GM23338 (cell line): ENCODE results near the gene ICAM4. TPM values are rescaled to one million over a fixed set of nuclear protein-coding genes. Genes with fewer than 3 reads are reported as not detected.
A peak's percentile ranks its signal among the peaks of the same experiment; 100 is the strongest.

Experiments used
- ATAC-seq: fragments of 200-7000 bp; cut with Tn5 transposase; 3 replicates; pipeline ENCODE4 v1.9.1; 2020
- DNase-seq: peaks from one replicate; pipeline ENCODE4 v3.0.0-alpha.2; 2015; ENCODE audit warnings: low spot score
- H2AFZ ChIP-seq: fragments of 200-600 bp; sonication (generic); 2 replicates; pipeline ENCODE4 v1.8.0; 2016; ENCODE audit warnings: antibody characterized with exemption, mild to moderate bottlenecking, moderate library complexity
- H3F3A ChIP-seq: fragments of 200-600 bp; sonication (generic); replicated peaks from 2 replicates; pipeline ENCODE4 v1.8.0; 2017; ENCODE audit warnings: antibody characterized with exemption, mixed run types, low read depth
- H3K27ac ChIP-seq: fragments of 200-600 bp; sonication (generic); 2 replicates; pipeline ENCODE4 v1.6.1; 2016; ENCODE audit warnings: low read depth
- H3K27me3 ChIP-seq: fragments of 200-600 bp; sonication (generic); 2 replicates; pipeline ENCODE4 v1.8.0; 2016; ENCODE audit warnings: mild to moderate bottlenecking, mixed run types, moderate library complexity; ENCODE audit not compliant: insufficient read depth
- H3K36me3 ChIP-seq: fragments of 200-600 bp; sonication (generic); 2 replicates; pipeline ENCODE4 v1.8.0; 2016; ENCODE audit warnings: mild to moderate bottlenecking; ENCODE audit not compliant: insufficient read depth
- H3K4me1 ChIP-seq: fragments of 200-600 bp; sonication (generic); 2 replicates; pipeline ENCODE4 v1.8.0; 2016; ENCODE audit warnings: mild to moderate bottlenecking, moderate library complexity; ENCODE audit not compliant: insufficient read depth
- H3K4me2 ChIP-seq: fragments of 200-600 bp; sonication (generic); 2 replicates; pipeline ENCODE4 v1.7.1; 2017; ENCODE audit warnings: mixed run types
- H3K4me3 ChIP-seq: fragments of 200-600 bp; sonication (generic); 2 replicates; pipeline ENCODE4 v1.6.1; 2016; ENCODE audit warnings: mixed run types
- H3K79me2 ChIP-seq: fragments of 200-600 bp; sonication (generic); replicated peaks from 2 replicates; pipeline ENCODE4 v1.8.0; 2017; ENCODE audit warnings: mild to moderate bottlenecking; ENCODE audit not compliant: insufficient read depth
- H3K9me2 ChIP-seq: fragments of 200-600 bp; sonication (generic); 2 replicates; pipeline ENCODE4 v1.8.0; 2017; ENCODE audit not compliant: insufficient read depth
- H4K20me1 ChIP-seq: fragments of 200-600 bp; sonication (generic); replicated peaks from 2 replicates; pipeline ENCODE4 v1.8.0; 2017; ENCODE audit warnings: mild to moderate bottlenecking; ENCODE audit not compliant: insufficient read depth
- H3K27ac Mint-ChIP-seq: 2 replicates; pipeline ENCODE4 v1.8.0; 2020; ENCODE audit warnings: inconsistent platforms, mild to moderate bottlenecking, moderate library complexity, mixed read lengths
- H3K27me3 Mint-ChIP-seq: 3 replicates; pipeline ENCODE4 v1.8.0; 2022; ENCODE audit warnings: low read depth, mild to moderate bottlenecking, moderate library complexity, mixed read lengths, inconsistent platforms; ENCODE audit not compliant: insufficient read depth, poor library complexity
- H3K36me3 Mint-ChIP-seq: 3 replicates; pipeline ENCODE4 v1.8.0; 2021; ENCODE audit warnings: low read depth, mild to moderate bottlenecking, inconsistent platforms, moderate library complexity, mixed read lengths
- H3K4me1 Mint-ChIP-seq: 3 replicates; pipeline ENCODE4 v1.8.0; 2020; ENCODE audit warnings: mild to moderate bottlenecking, inconsistent platforms, mixed read lengths
- H3K4me3 Mint-ChIP-seq: 3 replicates; pipeline ENCODE4 v1.8.0; 2021; ENCODE audit warnings: moderate library complexity, mild to moderate bottlenecking, inconsistent platforms, mixed read lengths
- H3K9me3 Mint-ChIP-seq: 3 replicates; pipeline ENCODE4 v1.8.0; 2020; ENCODE audit warnings: moderate library complexity, mild to moderate bottlenecking, inconsistent platforms, mixed read lengths
- CREB1 ChIP-seq: fragments of 250-450 bp; sonication (Bioruptor Pico); IDR thresholded peaks from 2 replicates; pipeline ENCODE4 v1.5.0; 2020; ENCODE audit warnings: low read depth, mild to moderate bottlenecking, moderate library complexity
- EZH2 ChIP-seq: fragments of 200-600 bp; sonication (generic); IDR thresholded peaks from one replicate; pipeline ENCODE4 v1.8.0; 2017; ENCODE audit warnings: antibody characterized with exemption, mild to moderate bottlenecking, low read depth; ENCODE audit not compliant: unreplicated experiment
- EZH2phosphoT487 ChIP-seq: fragments of 200-600 bp; sonication (generic); IDR thresholded peaks from one replicate; pipeline ENCODE4 v1.8.1; 2018; ENCODE audit warnings: antibody characterized with exemption; ENCODE audit not compliant: unreplicated experiment
- JUNB ChIP-seq: IDR thresholded peaks from one replicate; pipeline ENCODE4 v1.6.1; 2016; ENCODE audit warnings: antibody characterized with exemption; ENCODE audit not compliant: unreplicated experiment
- NANOG ChIP-seq: IDR thresholded peaks from 2 replicates; pipeline ENCODE4 v1.6.1; 2016; ENCODE audit warnings: antibody characterized with exemption, borderline replicate concordance
- POLR2AphosphoS5 ChIP-seq: IDR thresholded peaks from 2 replicates; pipeline ENCODE4 v1.6.1; 2016; ENCODE audit warnings: antibody characterized with exemption, low read depth
- STAT1 ChIP-seq: IDR thresholded peaks from one replicate; pipeline ENCODE4 v1.6.1; 2016; ENCODE audit warnings: antibody characterized with exemption; ENCODE audit not compliant: unreplicated experiment
- ZNF114 ChIP-seq: fragments of 250-450 bp; sonication (Bioruptor Pico); IDR thresholded peaks from 2 replicates; pipeline ENCODE4 v1.5.0; 2020; ENCODE audit warnings: mild to moderate bottlenecking, moderate library complexity
- ZNF331 ChIP-seq: fragments of 250-450 bp; sonication (Bioruptor Pico); IDR thresholded peaks from 2 replicates; pipeline ENCODE4 v1.5.0; 2020; ENCODE audit warnings: low read depth, mild to moderate bottlenecking, moderate library complexity
- polyA plus RNA-seq: library from polyadenylated mRNA; unstranded; fragments of >200 nt; fragmentation: Nextera tagmentation; extraction: Ambion mirVana; gene quantifications from 2 replicates; pipeline ENCODE4 v1.2.1, GENCODE V29; 2016
- total RNA-seq: library from RNA; depleted of rRNA; stranded (reverse); fragments of >200 nt; shearing (Covaris generic); gene quantifications from 2 replicates; pipeline ENCODE4 v1.2.3, GENCODE V29; 2014
- TF ChIP-seq, protein P1 (sequence below): fragments of 250-450 bp; sonication (Bioruptor Pico); IDR thresholded peaks from 2 replicates; pipeline ENCODE4 v1.5.0; 2020; ENCODE audit warnings: mild to moderate bottlenecking, moderate library complexity
- TF ChIP-seq, protein P2 (sequence below), 2 experiments: fragments of 200-600 bp in 1 of 2; sonication (generic) in 1 of 2; conservative IDR thresholded peaks; 2 replicates each; pipeline versions ENCODE4 v1.5.1 to v1.6.1; 2016 to 2017; ENCODE audit warnings: antibody characterized with exemption in 2 of 2, low read depth in 2 of 2, mild to moderate bottlenecking in 2 of 2, moderate library complexity in 1 of 2
- TF ChIP-seq, protein P3 (sequence below): IDR thresholded peaks from 2 replicates; pipeline ENCODE4 v1.6.1; 2016; ENCODE audit warnings: antibody characterized with exemption
- TF ChIP-seq, protein P4 (sequence below): IDR thresholded peaks from one replicate; pipeline ENCODE4 v1.6.1; 2018; ENCODE audit warnings: antibody characterized with exemption; ENCODE audit not compliant: unreplicated experiment

The ICAM4 gene
- total and polyA plus RNA-seq, 2 experiments from 2014 or later: 0.81 to 1.0 TPM

DNA sequence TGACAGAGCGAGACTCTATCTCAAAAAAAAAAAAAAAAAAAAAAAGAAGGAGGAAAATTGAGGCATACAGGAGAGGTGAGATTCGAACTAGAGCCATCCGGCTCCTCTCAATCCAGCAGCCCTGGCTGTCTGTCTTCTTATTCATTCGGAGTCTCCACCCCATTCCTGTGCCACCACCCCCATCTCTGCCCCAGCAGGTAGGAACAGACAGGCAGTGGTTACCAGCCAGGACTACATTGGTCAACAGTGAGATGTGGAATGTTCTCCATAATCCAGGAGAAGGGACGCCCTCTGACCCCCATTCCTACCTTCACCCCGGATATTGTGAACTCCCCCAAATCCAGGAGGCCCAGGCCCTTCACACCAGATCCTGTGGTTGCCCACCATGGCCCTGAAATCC is 49.1 kb upstream of the ICAM4 start:
- ATAC-seq: peak; percentile 28; the same call in 1 of the 3 replicates

More for the DNA sequence above, 49.1 kb upstream of the ICAM4 start:
- H3K36me3 Mint-ChIP-seq: no peaks in the 10 kb centered on the region
- H3K27ac Mint-ChIP-seq: no peak overlapping the region
- H3K9me3 Mint-ChIP-seq: no peaks in the 10 kb centered on the region; the same call in 2 of the 3 replicates
- H3K79me2 ChIP-seq: no peaks in the 10 kb centered on the region
- H3K4me1 Mint-ChIP-seq: peaks cover 6% of the 10 kb centered on the region
- H3K27me3 Mint-ChIP-seq: peaks cover 8% of the 10 kb centered on the region
- no peaks in the 10 kb centered on the region for H3K4me1 ChIP-seq
- no peak overlapping the region for H2AFZ ChIP-seq
- no peaks in the 10 kb centered on the region for H3F3A ChIP-seq
- no peaks in the 10 kb centered on the region for H3K36me3 ChIP-seq
- no peak overlapping the region for H3K4me3 Mint-ChIP-seq
- no peak for DNase-seq
- H3K27ac ChIP-seq: no peak overlapping the region
- no peaks in the 10 kb centered on the region for H3K9me2 ChIP-seq
- no peak overlapping the region for H3K4me2 ChIP-seq
- no peak overlapping the region for H3K4me3 ChIP-seq
- H4K20me1 ChIP-seq: no peaks in the 10 kb centered on the region
- TF ChIP-seq CREB1 (CRISPR knock-in tag) (no peak), EZH2phosphoT487 (no peak), POLR2AphosphoS5 (no peak), STAT1 (no peak), EZH2 (no peak), JUNB (no peak), ZNF114 (CRISPR knock-in tag) (no peak), NANOG (no peak), ZNF331 (CRISPR knock-in tag) (no peak)
- TF ChIP-seq, protein P1, sequence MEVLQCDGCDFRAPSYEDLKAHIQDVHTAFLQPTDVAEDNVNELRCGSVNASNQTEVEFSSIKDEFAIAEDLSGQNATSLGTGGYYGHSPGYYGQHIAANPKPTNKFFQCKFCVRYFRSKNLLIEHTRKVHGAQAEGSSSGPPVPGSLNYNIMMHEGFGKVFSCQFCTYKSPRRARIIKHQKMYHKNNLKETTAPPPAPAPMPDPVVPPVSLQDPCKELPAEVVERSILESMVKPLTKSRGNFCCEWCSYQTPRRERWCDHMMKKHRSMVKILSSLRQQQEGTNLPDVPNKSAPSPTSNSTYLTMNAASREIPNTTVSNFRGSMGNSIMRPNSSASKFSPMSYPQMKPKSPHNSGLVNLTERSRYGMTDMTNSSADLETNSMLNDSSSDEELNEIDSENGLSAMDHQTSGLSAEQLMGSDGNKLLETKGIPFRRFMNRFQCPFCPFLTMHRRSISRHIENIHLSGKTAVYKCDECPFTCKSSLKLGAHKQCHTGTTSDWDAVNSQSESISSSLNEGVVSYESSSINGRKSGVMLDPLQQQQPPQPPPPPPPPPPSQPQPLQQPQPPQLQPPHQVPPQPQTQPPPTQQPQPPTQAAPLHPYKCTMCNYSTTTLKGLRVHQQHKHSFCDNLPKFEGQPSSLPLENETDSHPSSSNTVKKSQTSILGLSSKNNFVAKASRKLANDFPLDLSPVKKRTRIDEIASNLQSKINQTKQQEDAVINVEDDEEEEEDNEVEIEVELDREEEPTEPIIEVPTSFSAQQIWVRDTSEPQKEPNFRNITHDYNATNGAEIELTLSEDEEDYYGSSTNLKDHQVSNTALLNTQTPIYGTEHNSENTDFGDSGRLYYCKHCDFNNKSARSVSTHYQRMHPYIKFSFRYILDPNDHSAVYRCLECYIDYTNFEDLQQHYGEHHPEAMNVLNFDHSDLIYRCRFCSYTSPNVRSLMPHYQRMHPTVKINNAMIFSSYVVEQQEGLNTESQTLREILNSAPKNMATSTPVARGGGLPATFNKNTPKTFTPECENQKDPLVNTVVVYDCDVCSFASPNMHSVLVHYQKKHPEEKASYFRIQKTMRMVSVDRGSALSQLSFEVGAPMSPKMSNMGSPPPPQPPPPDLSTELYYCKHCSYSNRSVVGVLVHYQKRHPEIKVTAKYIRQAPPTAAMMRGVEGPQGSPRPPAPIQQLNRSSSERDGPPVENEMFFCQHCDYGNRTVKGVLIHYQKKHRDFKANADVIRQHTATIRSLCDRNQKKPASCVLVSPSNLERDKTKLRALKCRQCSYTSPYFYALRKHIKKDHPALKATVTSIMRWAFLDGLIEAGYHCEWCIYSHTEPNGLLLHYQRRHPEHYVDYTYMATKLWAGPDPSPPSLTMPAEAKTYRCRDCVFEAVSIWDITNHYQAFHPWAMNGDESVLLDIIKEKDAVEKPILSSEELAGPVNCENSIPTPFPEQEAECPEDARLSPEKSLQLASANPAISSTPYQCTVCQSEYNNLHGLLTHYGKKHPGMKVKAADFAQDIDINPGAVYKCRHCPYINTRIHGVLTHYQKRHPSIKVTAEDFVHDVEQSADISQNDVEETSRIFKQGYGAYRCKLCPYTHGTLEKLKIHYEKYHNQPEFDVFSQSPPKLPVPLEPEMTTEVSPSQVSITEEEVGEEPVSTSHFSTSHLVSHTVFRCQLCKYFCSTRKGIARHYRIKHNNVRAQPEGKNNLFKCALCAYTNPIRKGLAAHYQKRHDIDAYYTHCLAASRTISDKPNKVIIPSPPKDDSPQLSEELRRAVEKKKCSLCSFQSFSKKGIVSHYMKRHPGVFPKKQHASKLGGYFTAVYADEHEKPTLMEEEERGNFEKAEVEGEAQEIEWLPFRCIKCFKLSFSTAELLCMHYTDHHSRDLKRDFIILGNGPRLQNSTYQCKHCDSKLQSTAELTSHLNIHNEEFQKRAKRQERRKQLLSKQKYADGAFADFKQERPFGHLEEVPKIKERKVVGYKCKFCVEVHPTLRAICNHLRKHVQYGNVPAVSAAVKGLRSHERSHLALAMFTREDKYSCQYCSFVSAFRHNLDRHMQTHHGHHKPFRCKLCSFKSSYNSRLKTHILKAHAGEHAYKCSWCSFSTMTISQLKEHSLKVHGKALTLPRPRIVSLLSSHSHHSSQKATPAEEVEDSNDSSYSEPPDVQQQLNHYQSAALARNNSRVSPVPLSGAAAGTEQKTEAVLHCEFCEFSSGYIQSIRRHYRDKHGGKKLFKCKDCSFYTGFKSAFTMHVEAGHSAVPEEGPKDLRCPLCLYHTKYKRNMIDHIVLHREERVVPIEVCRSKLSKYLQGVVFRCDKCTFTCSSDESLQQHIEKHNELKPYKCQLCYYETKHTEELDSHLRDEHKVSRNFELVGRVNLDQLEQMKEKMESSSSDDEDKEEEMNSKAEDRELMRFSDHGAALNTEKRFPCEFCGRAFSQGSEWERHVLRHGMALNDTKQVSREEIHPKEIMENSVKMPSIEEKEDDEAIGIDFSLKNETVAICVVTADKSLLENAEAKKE (CRISPR knock-in tag): no peak
- TF ChIP-seq, protein P2, sequence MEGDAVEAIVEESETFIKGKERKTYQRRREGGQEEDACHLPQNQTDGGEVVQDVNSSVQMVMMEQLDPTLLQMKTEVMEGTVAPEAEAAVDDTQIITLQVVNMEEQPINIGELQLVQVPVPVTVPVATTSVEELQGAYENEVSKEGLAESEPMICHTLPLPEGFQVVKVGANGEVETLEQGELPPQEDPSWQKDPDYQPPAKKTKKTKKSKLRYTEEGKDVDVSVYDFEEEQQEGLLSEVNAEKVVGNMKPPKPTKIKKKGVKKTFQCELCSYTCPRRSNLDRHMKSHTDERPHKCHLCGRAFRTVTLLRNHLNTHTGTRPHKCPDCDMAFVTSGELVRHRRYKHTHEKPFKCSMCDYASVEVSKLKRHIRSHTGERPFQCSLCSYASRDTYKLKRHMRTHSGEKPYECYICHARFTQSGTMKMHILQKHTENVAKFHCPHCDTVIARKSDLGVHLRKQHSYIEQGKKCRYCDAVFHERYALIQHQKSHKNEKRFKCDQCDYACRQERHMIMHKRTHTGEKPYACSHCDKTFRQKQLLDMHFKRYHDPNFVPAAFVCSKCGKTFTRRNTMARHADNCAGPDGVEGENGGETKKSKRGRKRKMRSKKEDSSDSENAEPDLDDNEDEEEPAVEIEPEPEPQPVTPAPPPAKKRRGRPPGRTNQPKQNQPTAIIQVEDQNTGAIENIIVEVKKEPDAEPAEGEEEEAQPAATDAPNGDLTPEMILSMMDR (conservative IDR thresholded peaks at IDR 0.05; ENCODE audit: low read depth in 2 of 2): no peak
- TF ChIP-seq, protein P3, sequence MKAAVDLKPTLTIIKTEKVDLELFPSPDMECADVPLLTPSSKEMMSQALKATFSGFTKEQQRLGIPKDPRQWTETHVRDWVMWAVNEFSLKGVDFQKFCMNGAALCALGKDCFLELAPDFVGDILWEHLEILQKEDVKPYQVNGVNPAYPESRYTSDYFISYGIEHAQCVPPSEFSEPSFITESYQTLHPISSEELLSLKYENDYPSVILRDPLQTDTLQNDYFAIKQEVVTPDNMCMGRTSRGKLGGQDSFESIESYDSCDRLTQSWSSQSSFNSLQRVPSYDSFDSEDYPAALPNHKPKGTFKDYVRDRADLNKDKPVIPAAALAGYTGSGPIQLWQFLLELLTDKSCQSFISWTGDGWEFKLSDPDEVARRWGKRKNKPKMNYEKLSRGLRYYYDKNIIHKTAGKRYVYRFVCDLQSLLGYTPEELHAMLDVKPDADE: no peak
- TF ChIP-seq, protein P4, sequence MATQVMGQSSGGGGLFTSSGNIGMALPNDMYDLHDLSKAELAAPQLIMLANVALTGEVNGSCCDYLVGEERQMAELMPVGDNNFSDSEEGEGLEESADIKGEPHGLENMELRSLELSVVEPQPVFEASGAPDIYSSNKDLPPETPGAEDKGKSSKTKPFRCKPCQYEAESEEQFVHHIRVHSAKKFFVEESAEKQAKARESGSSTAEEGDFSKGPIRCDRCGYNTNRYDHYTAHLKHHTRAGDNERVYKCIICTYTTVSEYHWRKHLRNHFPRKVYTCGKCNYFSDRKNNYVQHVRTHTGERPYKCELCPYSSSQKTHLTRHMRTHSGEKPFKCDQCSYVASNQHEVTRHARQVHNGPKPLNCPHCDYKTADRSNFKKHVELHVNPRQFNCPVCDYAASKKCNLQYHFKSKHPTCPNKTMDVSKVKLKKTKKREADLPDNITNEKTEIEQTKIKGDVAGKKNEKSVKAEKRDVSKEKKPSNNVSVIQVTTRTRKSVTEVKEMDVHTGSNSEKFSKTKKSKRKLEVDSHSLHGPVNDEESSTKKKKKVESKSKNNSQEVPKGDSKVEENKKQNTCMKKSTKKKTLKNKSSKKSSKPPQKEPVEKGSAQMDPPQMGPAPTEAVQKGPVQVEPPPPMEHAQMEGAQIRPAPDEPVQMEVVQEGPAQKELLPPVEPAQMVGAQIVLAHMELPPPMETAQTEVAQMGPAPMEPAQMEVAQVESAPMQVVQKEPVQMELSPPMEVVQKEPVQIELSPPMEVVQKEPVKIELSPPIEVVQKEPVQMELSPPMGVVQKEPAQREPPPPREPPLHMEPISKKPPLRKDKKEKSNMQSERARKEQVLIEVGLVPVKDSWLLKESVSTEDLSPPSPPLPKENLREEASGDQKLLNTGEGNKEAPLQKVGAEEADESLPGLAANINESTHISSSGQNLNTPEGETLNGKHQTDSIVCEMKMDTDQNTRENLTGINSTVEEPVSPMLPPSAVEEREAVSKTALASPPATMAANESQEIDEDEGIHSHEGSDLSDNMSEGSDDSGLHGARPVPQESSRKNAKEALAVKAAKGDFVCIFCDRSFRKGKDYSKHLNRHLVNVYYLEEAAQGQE: no peak
- H3K27me3 ChIP-seq: no peaks in the 10 kb centered on the region
